HepG2 (cell line): ENCODE data around the gene TXLNA. TPM values are rescaled to one million over a fixed set of nuclear protein-coding genes. Genes with fewer than 3 reads are reported as not detected.

Experiments used
- ATF6 ChIP-seq: sonication (generic); formaldehyde crosslinking; conservative IDR thresholded peaks from 2 replicates; pipeline ENCODE4 v1.4.0; 2020; ENCODE audit warnings: missing genetic modification reagents
- DMTF1 ChIP-seq: sonication (generic); formaldehyde crosslinking; IDR thresholded peaks from 2 replicates; pipeline ENCODE4 v1.4.0; 2020; ENCODE audit warnings: mild to moderate bottlenecking, missing genetic modification reagents
- GLI4 ChIP-seq: sonication (generic); formaldehyde crosslinking; IDR thresholded peaks from 2 replicates; pipeline ENCODE4 v1.5.1; 2020; ENCODE audit warnings: missing genetic modification reagents, mild to moderate bottlenecking, moderate library complexity, borderline replicate concordance
- GPBP1L1 ChIP-seq: sonication (generic); formaldehyde crosslinking; IDR thresholded peaks from 2 replicates; pipeline ENCODE4 v1.5.0; 2020; ENCODE audit warnings: mild to moderate bottlenecking, missing genetic modification reagents
- IKZF4 ChIP-seq: sonication (generic); formaldehyde crosslinking; IDR thresholded peaks from 2 replicates; pipeline ENCODE4 v1.5.1; 2020; ENCODE audit warnings: borderline replicate concordance, mild to moderate bottlenecking, low read depth, missing genetic modification reagents; ENCODE audit errors: not compliant biosample characterization
- NR0B2 ChIP-seq: sonication (generic); formaldehyde crosslinking; IDR thresholded peaks from 2 replicates; pipeline ENCODE4 v1.4.0; 2020; ENCODE audit warnings: mild to moderate bottlenecking, missing genetic modification reagents
- PRDM15 ChIP-seq: sonication (generic); formaldehyde crosslinking; IDR thresholded peaks from 2 replicates; pipeline ENCODE4 v1.4.0; 2020; ENCODE audit warnings: missing genetic modification reagents
- ZBTB10 ChIP-seq: sonication (generic); formaldehyde crosslinking; IDR thresholded peaks from 2 replicates; pipeline ENCODE4 v1.4.0; 2020; ENCODE audit warnings: missing genetic modification reagents, borderline replicate concordance
- ZNF569 ChIP-seq: sonication (generic); formaldehyde crosslinking; IDR thresholded peaks from 2 replicates; pipeline ENCODE4 v1.5.0; 2020; ENCODE audit warnings: mild to moderate bottlenecking, missing genetic modification reagents, moderate library complexity, borderline replicate concordance
- ZNF816 ChIP-seq: sonication (generic); formaldehyde crosslinking; IDR thresholded peaks from 2 replicates; pipeline ENCODE4 v1.8.0; 2022; ENCODE audit warnings: missing genetic modification reagents, mild to moderate bottlenecking, borderline replicate concordance
- polyA plus RNA-seq, 8 experiments: library from polyadenylated mRNA; depleted of rRNA in 3 of 8; stranded (reverse) in 7 of 8; unstranded in 1 of 8; fragments of >200 nt; fragmentation: Illumina TruSeq in 4 of 8; extraction: Trizol in 4 of 8; gene quantifications; 2 replicates each; pipeline versions ENCODE4 v1.2.1 to v1.2.3, GENCODE V29; 2011 to 2016; ENCODE audit warnings: low read depth in 4 of 8, missing spikeins in 1 of 8, mixed read lengths in 1 of 8; ENCODE audit not compliant: insufficient read depth in 1 of 8
- total RNA-seq, 5 experiments: library from RNA; depleted of rRNA; stranded (reverse); fragments of >200 nt; fragmentation: Illumina TruSeq; extraction: Trizol; gene quantifications; 2 replicates each; pipeline ENCODE4 v1.2.3, GENCODE V29; 2016; ENCODE audit warnings: low read depth in 1 of 5

TXLNA gene
- total and polyA plus RNA-seq, 2 of the 13 experiments (the other 11 are each of a cell fraction or from before 2014, with no cell fraction given), result 29.6 to 67.8 TPM

GRCh38 chr1:32178380-32179192 lies 889 bp upstream of the TXLNA start (continued):
- no peak for TF ChIP-seq GLI4
- TF ChIP-seq PRDM15 (CRISPR knock-in tag), result no peak
- no peak for TF ChIP-seq IKZF4 (CRISPR knock-in tag)
- no peak for TF ChIP-seq ZNF569
- no peak for TF ChIP-seq ZNF816 (CRISPR knock-in tag)
- no peak for TF ChIP-seq ATF6
- no peak for TF ChIP-seq DMTF1
- no peak for TF ChIP-seq GPBP1L1
- no peak for TF ChIP-seq NR0B2 (CRISPR knock-in tag)
- no peak for TF ChIP-seq ZBTB10
